Type B pancreatic cell (in vitro differentiated cells): ENCODE data around the gene CDKN2A. TPM values are rescaled to one million over a fixed set of nuclear protein-coding genes. Genes with fewer than 3 reads are reported as not detected.

Experiments
- DNase-seq: peaks from one replicate; pipeline ENCODE4 v3.0.0; 2021; ENCODE audit warnings: mixed read lengths; ENCODE audit not compliant: unreplicated experiment; ENCODE audit errors: extremely low spot score
- H3K27ac Mint-ChIP-seq: 2 replicates; pipeline ENCODE4 v1.8.0; 2021; ENCODE audit warnings: mild to moderate bottlenecking, mixed read lengths
- H3K27me3 Mint-ChIP-seq: 2 replicates; pipeline ENCODE4 v1.8.0; 2021; ENCODE audit warnings: mixed read lengths
- H3K36me3 Mint-ChIP-seq: 2 replicates; pipeline ENCODE4 v1.8.0; 2021; ENCODE audit warnings: mixed read lengths
- H3K4me1 Mint-ChIP-seq: one replicate; pipeline ENCODE4 v1.8.0; 2021; ENCODE audit warnings: mixed read lengths; ENCODE audit not compliant: unreplicated experiment
- H3K4me3 Mint-ChIP-seq: 2 replicates; pipeline ENCODE4 v1.8.0; 2021; ENCODE audit warnings: mild to moderate bottlenecking, mixed read lengths
- H3K9me3 Mint-ChIP-seq: 2 replicates; pipeline ENCODE4 v1.8.0; 2021; ENCODE audit warnings: mixed read lengths
- CTCF ChIP-seq: fragments of 200-600 bp; sonication (generic); conservative IDR thresholded peaks from 2 replicates; pipeline ENCODE4 v1.5.0; 2021; ENCODE audit warnings: antibody characterized with exemption, mild to moderate bottlenecking
- total RNA-seq: library from RNA; stranded (reverse); gene quantifications from 2 replicates; pipeline ENCODE4 v1.2.1, GENCODE V29; 2021; ENCODE audit warnings: low replicate concordance

The CDKN2A gene
- total RNA-seq, 1 donor from 2014 or later, result 1.8 TPM

- DNase-seq, result peak; percentile 63
- Mint-ChIP-seq H3K27ac (peak overlapping the region; percentile 59), H3K4me1 (peaks cover 4% of the 10 kb centered on the region), H3K36me3 (no peaks in the 10 kb centered on the region), H3K27me3 (peaks cover 86% of the 10 kb centered on the region), H3K9me3 (no peaks in the 10 kb centered on the region), H3K4me3 (peak overlapping the region; percentile 77)
- TF ChIP-seq CTCF, result no peak
These were observed 11.8 kb upstream of the CDKN2A start for GRCh38 chr9:22005702-22006606.

- Mint-ChIP-seq H3K4me1 (peaks cover 4% of the 10 kb centered on the region), H3K4me3 (peak overlapping the region; percentile 77), H3K27ac (peak overlapping the region; percentile 36), H3K36me3 (no peaks in the 10 kb centered on the region), H3K27me3 (peaks cover 85% of the 10 kb centered on the region), H3K9me3 (no peaks in the 10 kb centered on the region)
- DNase-seq, result no peak
- TF ChIP-seq CTCF, result peak; percentile 32
These were observed 11.0 kb upstream of the CDKN2A start for GRCh38 chr9:22005021-22005701.

- Mint-ChIP-seq H3K4me3 (no peak overlapping the region), H3K36me3 (no peaks in the 10 kb centered on the region), H3K27ac (no peak overlapping the region), H3K9me3 (no peaks in the 10 kb centered on the region), H3K4me1 (peaks cover 4% of the 10 kb centered on the region), H3K27me3 (peaks cover 95% of the 10 kb centered on the region)
- TF ChIP-seq CTCF, result no peak
- DNase-seq, result no peak
These were observed 7.8 kb upstream of the CDKN2A start for GRCh38 chr9:22002038-22002437.

GRCh38 chr9:21998026-21998425 lies 3.8 kb upstream of the CDKN2A start:
- Mint-ChIP-seq H3K4me1 (no peaks in the 10 kb centered on the region), H3K27ac (no peak overlapping the region), H3K4me3 (no peak overlapping the region), H3K9me3 (no peaks in the 10 kb centered on the region), H3K36me3 (no peaks in the 10 kb centered on the region), H3K27me3 (peaks cover 92% of the 10 kb centered on the region)
- no peak for DNase-seq
- TF ChIP-seq CTCF, result no peak

GRCh38 chr9:21997480-21997879 lies 3.3 kb upstream of the CDKN2A start:
- H3K36me3 Mint-ChIP-seq, result no peaks in the 10 kb centered on the region
- no peaks in the 10 kb centered on the region for H3K4me1 Mint-ChIP-seq
- no peak for DNase-seq
- peaks cover 89% of the 10 kb centered on the region for H3K27me3 Mint-ChIP-seq
- no peak for TF ChIP-seq CTCF
- no peak overlapping the region for H3K4me3 Mint-ChIP-seq
- H3K27ac Mint-ChIP-seq, result no peak overlapping the region
- H3K9me3 Mint-ChIP-seq, result no peaks in the 10 kb centered on the region
